H9 (cell line): ENCODE measurements around the gene ERC1. TPM values are rescaled to one million over a fixed set of nuclear protein-coding genes. Genes with fewer than 3 reads are reported as not detected.

Source experiments
- DNase-seq: peaks from one replicate; pipeline ENCODE4 v3.0.0-alpha.2; 2017
- H2AFZ ChIP-seq: one replicate; pipeline ENCODE4 v1.6.1; 2013; ENCODE audit warnings: mild to moderate bottlenecking, low read length, control low read depth, moderate library complexity
- H2AK5ac ChIP-seq: 2 replicates; pipeline ENCODE4 v1.6.1; 2013; ENCODE audit warnings: low read length, control low read depth, mixed read lengths; ENCODE audit not compliant: insufficient read length
- H2BK120ac ChIP-seq: one replicate; pipeline ENCODE4 v1.6.1; 2013; ENCODE audit warnings: low read depth, mild to moderate bottlenecking, low read length, control low read depth, inconsistent platforms; ENCODE audit not compliant: poor library complexity, severe bottlenecking
- H2BK12ac ChIP-seq: 2 replicates; pipeline ENCODE4 v1.6.1; 2013; ENCODE audit warnings: low read length, control low read depth, mixed read lengths, low read depth; ENCODE audit not compliant: insufficient read length
- H2BK15ac ChIP-seq: 2 replicates; pipeline ENCODE4 v1.6.1; 2013; ENCODE audit warnings: low read depth, low read length, control low read depth
- H2BK20ac ChIP-seq: one replicate; pipeline ENCODE4 v1.6.1; 2013; ENCODE audit warnings: low read depth, mild to moderate bottlenecking, low read length, control low read depth, inconsistent platforms; ENCODE audit not compliant: poor library complexity, severe bottlenecking
- H2BK5ac ChIP-seq: 2 replicates; pipeline ENCODE4 v1.6.1; 2013; ENCODE audit warnings: low read length, control low read depth, mixed read lengths; ENCODE audit not compliant: insufficient read length
- H3K14ac ChIP-seq: 2 replicates; pipeline ENCODE4 v1.6.1; 2013; ENCODE audit warnings: low read length, control low read depth; ENCODE audit not compliant: insufficient read depth
- H3K18ac ChIP-seq: 2 replicates; pipeline ENCODE4 v1.6.1; 2013; ENCODE audit warnings: low read depth, mild to moderate bottlenecking, mixed read lengths, low read length, control low read depth; ENCODE audit not compliant: insufficient read length
- H3K23ac ChIP-seq: 2 replicates; pipeline ENCODE4 v1.6.1; 2013; ENCODE audit warnings: low read length, control low read depth, mixed read lengths, low read depth; ENCODE audit not compliant: insufficient read length
- H3K23me2 ChIP-seq: 2 replicates; pipeline ENCODE4 v1.6.1; 2013; ENCODE audit warnings: low read depth, mild to moderate bottlenecking, mixed read lengths, low read length, control low read depth; ENCODE audit not compliant: insufficient read length, poor library complexity, severe bottlenecking
- H3K27ac ChIP-seq: 2 replicates; pipeline ENCODE4 v1.5.1; 2013; ENCODE audit warnings: low read length, control low read depth, mixed read lengths, low read depth; ENCODE audit not compliant: insufficient read length
- H3K27me3 ChIP-seq: 2 replicates; pipeline ENCODE4 v1.6.1; 2013; ENCODE audit warnings: low read length, control low read depth, inconsistent platforms; ENCODE audit not compliant: insufficient read depth
- H3K4ac ChIP-seq: 2 replicates; pipeline ENCODE4 v1.6.1; 2013; ENCODE audit warnings: low read depth, mild to moderate bottlenecking, control low read depth, inconsistent platforms, low read length, moderate library complexity
- H3K4me1 ChIP-seq: 2 replicates; pipeline ENCODE4 v1.6.1; 2013; ENCODE audit warnings: low read length, control low read depth, inconsistent platforms; ENCODE audit not compliant: insufficient read depth
- H3K4me2 ChIP-seq: 2 replicates; pipeline ENCODE4 v1.6.1; 2013; ENCODE audit warnings: low read length, control low read depth, mixed read lengths; ENCODE audit not compliant: insufficient read length, insufficient read depth
- H3K56ac ChIP-seq: 2 replicates; pipeline ENCODE4 v1.6.1; 2013; ENCODE audit warnings: low read depth, mild to moderate bottlenecking, mixed read lengths, low read length, control low read depth; ENCODE audit not compliant: insufficient read length
- H3K79me1 ChIP-seq: 2 replicates; pipeline ENCODE4 v1.6.1; 2013; ENCODE audit warnings: low read depth, mild to moderate bottlenecking, moderate library complexity, low read length, control low read depth, inconsistent platforms; ENCODE audit not compliant: insufficient read depth, poor library complexity, severe bottlenecking
- H3K79me2 ChIP-seq: 2 replicates; pipeline ENCODE4 v1.6.1; 2013; ENCODE audit warnings: low read length, control low read depth, inconsistent platforms; ENCODE audit not compliant: insufficient read depth
- H3K9ac ChIP-seq: 2 replicates; pipeline ENCODE4 v1.6.1; 2013; ENCODE audit warnings: low read length, control low read depth, mixed read lengths; ENCODE audit not compliant: insufficient read length; ENCODE audit errors: extremely low read depth
- H3K9me3 ChIP-seq: one replicate; pipeline ENCODE4 v1.6.1; 2013; ENCODE audit warnings: low read depth, low read length, inconsistent platforms; ENCODE audit not compliant: control insufficient read depth
- H3T11ph ChIP-seq: one replicate; pipeline ENCODE4 v1.6.1; 2013; ENCODE audit warnings: mild to moderate bottlenecking, low read length, control low read depth, inconsistent platforms
- H4K20me1 ChIP-seq: one replicate; pipeline ENCODE4 v1.6.1; 2013; ENCODE audit not compliant: control insufficient read depth, insufficient read length, insufficient read depth
- H4K5ac ChIP-seq: 2 replicates; pipeline ENCODE4 v1.6.1; 2013; ENCODE audit warnings: low read depth, mild to moderate bottlenecking, mixed read lengths, low read length, control low read depth; ENCODE audit not compliant: insufficient read length
- H4K8ac ChIP-seq: replicated peaks from 2 replicates; pipeline ENCODE4 v1.6.1; 2013; ENCODE audit warnings: low read length, control low read depth, mixed read lengths, low read depth; ENCODE audit not compliant: insufficient read length
- H4K91ac ChIP-seq: 2 replicates; pipeline ENCODE4 v1.6.1; 2013; ENCODE audit warnings: low read depth, mild to moderate bottlenecking, moderate library complexity, mixed read lengths, low read length, control low read depth; ENCODE audit not compliant: insufficient read length
- H3K27ac Mint-ChIP-seq, 3 experiments: 2 replicates in 2 of 3; 3 replicates in 1 of 3; pipeline ENCODE4 v1.8.0; 2020 to 2021; ENCODE audit warnings: mixed read lengths in 3 of 3, mild to moderate bottlenecking in 1 of 3, moderate library complexity in 1 of 3
- H3K27me3 Mint-ChIP-seq: 2 replicates; pipeline ENCODE4 v1.8.0; 2021; ENCODE audit warnings: low read depth, mild to moderate bottlenecking, moderate library complexity, mixed read lengths
- H3K36me3 Mint-ChIP-seq, 3 experiments: 2 replicates in 2 of 3; 3 replicates in 1 of 3; pipeline ENCODE4 v1.8.0; 2020 to 2021; ENCODE audit warnings: low read depth in 3 of 3, mixed read lengths in 3 of 3; ENCODE audit not compliant: insufficient read depth in 1 of 3
- H3K4me1 Mint-ChIP-seq, 2 experiments: 2 replicates each; pipeline ENCODE4 v1.8.0; 2020; ENCODE audit warnings: mixed read lengths in 2 of 2
- H3K4me3 Mint-ChIP-seq, 2 experiments: 2 replicates in 1 of 2; 3 replicates in 1 of 2; pipeline ENCODE4 v1.8.0; 2020 to 2021; ENCODE audit warnings: mild to moderate bottlenecking in 2 of 2, mixed read lengths in 2 of 2, moderate library complexity in 1 of 2
- H3K9me3 Mint-ChIP-seq, 2 experiments: 2 replicates in 1 of 2; 3 replicates in 1 of 2; pipeline ENCODE4 v1.8.0; 2020; ENCODE audit warnings: mild to moderate bottlenecking in 2 of 2, mixed read lengths in 2 of 2, moderate library complexity in 1 of 2
- CTCF ChIP-seq: fragments of 200-600 bp; sonication (generic); conservative IDR thresholded peaks from 3 replicates; pipeline ENCODE4 v1.8.0; 2021; ENCODE audit warnings: antibody characterized with exemption, mild to moderate bottlenecking
- WGBS: extraction: QIAGEN DNeasy Blood & Tissue Kit; methylation state at CpG from one replicate; pipeline ENCODE4 v1.1.7; 2013; ENCODE audit warnings: missing lambda C conversion rate, low lambda C conversion rate, mixed read lengths; ENCODE audit not compliant: insufficient read length; ENCODE audit errors: extremely low coverage; 5-methylcytosine and 5-hydroxymethylcytosine counted together
- total RNA-seq: library from RNA; stranded (reverse); gene quantifications from 2 replicates; pipeline ENCODE4 v1.2.1, GENCODE V29; 2021

ERC1 gene
- total RNA-seq, 1 experiment from 2014 or later: 51.2 TPM

GRCh38 chr12:1479645-1480044 is 488.6 kb downstream of the ERC1 start:
- Histone ChIP-seq H2AFZ (no peak overlapping the region), H3K23ac (no peak overlapping the region), H2BK20ac (no peak overlapping the region), H3K4me1 (no peaks in the 10 kb centered on the region), H3K18ac (no peak overlapping the region), H3K27me3 (no peaks in the 10 kb centered on the region), H3K14ac (no peak overlapping the region), H3K27ac (no peak overlapping the region), H2BK120ac (no peak overlapping the region), H4K5ac (no peak overlapping the region), H4K8ac (no peak overlapping the region), H3K9me3 (no peaks in the 10 kb centered on the region), H3K23me2 (no peaks in the 10 kb centered on the region), H3K79me1 (no peaks in the 10 kb centered on the region), H2AK5ac (no peak overlapping the region), H3K4me2 (no peak overlapping the region), H3K4ac (no peak overlapping the region), H2BK12ac (no peak overlapping the region), H4K20me1 (no peaks in the 10 kb centered on the region), H3K56ac (no peak overlapping the region), H3K79me2 (no peaks in the 10 kb centered on the region), H2BK5ac (no peak overlapping the region), H2BK15ac (no peak overlapping the region), H4K91ac (no peak overlapping the region), H3T11ph (no peak overlapping the region), H3K9ac (no peak overlapping the region)
- Mint-ChIP-seq H3K27ac (no peak overlapping the region), H3K36me3 (no peaks in the 10 kb centered on the region), H3K4me1 (peaks cover 7 to 13% of the 10 kb centered on the region in 2 experiments), H3K27me3 (no peaks in the 10 kb centered on the region), H3K9me3 (no peaks in the 10 kb centered on the region), H3K4me3 (no peak overlapping the region)
- DNase-seq: peak; percentile 23
- no peak for TF ChIP-seq CTCF
- no CpG with 5 or more reads among the region's 11 CpGs for WGBS
